K562 (cell line): ENCODE data around the gene TRMT2B. TPM values are rescaled to one million over a fixed set of nuclear protein-coding genes. Genes with fewer than 3 reads are reported as not detected.
A peak's percentile ranks its signal among the peaks of the same experiment; 100 is the strongest.

ENCODE experiments used
- ATAC-seq: fragments of 200-7000 bp; cut with Tn5 transposase; 3 replicates; pipeline ENCODE4 v1.9.1; 2020; ENCODE audit warnings: moderate library complexity
- BruUV-seq: library from RNA; stranded (reverse); fragments of 400-500 nt; replicated peaks from 2 replicates; lab custom pipeline; 2021; lab: Mats Ljungman, UMichigan
- CTCF ChIA-PET: fragments of 300-600 bp; formaldehyde crosslinking; extraction: SDS; loops from one replicate; lab custom pipeline; 2021; ENCODE audit warnings: low intra/inter-chr PET ratio; lab: Yijun Ruan, JAX
- POLR2A ChIA-PET: fragments of 300-600, 350-650 bp; sonication (Branson Sonifier 250); formaldehyde crosslinking; extraction: SDS; loops from one replicate; lab custom pipeline; 2021; ENCODE audit warnings: antibody characterized with exemption, inconsistent platforms; lab: Yijun Ruan, JAX
- DNase-seq, 4 experiments: peaks; one replicate each; pipeline versions ENCODE4 v3.0.0 to v3.0.0-alpha.2; 2011 to 2018; ENCODE audit warnings: low spot score in 3 of 4, mixed read lengths in 3 of 4; ENCODE audit errors: extremely low read depth in 1 of 4
- FAIRE-seq: peaks from 2 replicates; lab custom pipeline; 2011; peaks lifted over from hg19 to GRCh38; lab: Jason Lieb, UNC
- H2AFZ ChIP-seq: 2 replicates; pipeline ENCODE4 v1.6.0; 2011; ENCODE audit warnings: low read depth, low read length, control low read depth, inconsistent platforms
- H3K27ac ChIP-seq: fragments of 200-600 bp; 3 replicates; pipeline ENCODE4 v1.8.0; 2011; ENCODE audit warnings: low read depth, mild to moderate bottlenecking, control low read depth, inconsistent platforms, low read length, moderate library complexity, mixed read lengths; ENCODE audit errors: extremely low read depth
- H3K27me3 ChIP-seq, 2 experiments: fragments of 300-600 bp in 1 of 2; 2 replicates in 1 of 2; 3 replicates in 1 of 2; pipeline versions ENCODE4 v1.6.0 to v1.8.0; 2011; ENCODE audit warnings: inconsistent platforms in 2 of 2, low read length in 2 of 2, mild to moderate bottlenecking in 1 of 2, mixed read lengths in 1 of 2, moderate library complexity in 1 of 2; ENCODE audit not compliant: control insufficient read depth in 2 of 2, insufficient read depth in 2 of 2
- H3K36me3 ChIP-seq: fragments of 300-600 bp; 3 replicates; pipeline ENCODE4 v1.8.0; 2011; ENCODE audit warnings: mild to moderate bottlenecking, low read length, inconsistent platforms; ENCODE audit not compliant: control insufficient read depth, insufficient read depth
- H3K4me1 ChIP-seq, 2 experiments: fragments of 200-600 bp in 1 of 2; replicated peaks in 1 of 2; 2 replicates in 1 of 2; 3 replicates in 1 of 2; pipeline versions ENCODE4 v1.5.1 to v1.8.0; 2011; ENCODE audit warnings: inconsistent platforms in 2 of 2, low read length in 2 of 2, mild to moderate bottlenecking in 1 of 2, mixed read lengths in 1 of 2, moderate library complexity in 1 of 2; ENCODE audit not compliant: control insufficient read depth in 2 of 2, insufficient read depth in 2 of 2
- H3K4me2 ChIP-seq: 2 replicates; pipeline ENCODE4 v1.6.1; 2011; ENCODE audit warnings: low read length, control low read depth, inconsistent platforms, mixed read lengths; ENCODE audit not compliant: insufficient read depth
- H3K4me3 ChIP-seq: fragments of 200-600 bp; sonication (generic), shearing (Covaris generic); 2 replicates; pipeline ENCODE4 v1.5.1; 2016; ENCODE audit warnings: control low read depth, inconsistent platforms
- H3K79me2 ChIP-seq: fragments of 200-600 bp; 3 replicates; pipeline ENCODE4 v1.8.0; 2011; ENCODE audit warnings: low read length, inconsistent platforms; ENCODE audit not compliant: control insufficient read depth, insufficient read depth
- H3K9ac ChIP-seq, 2 experiments: 2 replicates each; pipeline versions ENCODE4 v1.6.0 to v1.6.1; 2011; ENCODE audit warnings: low read depth in 2 of 2, low read length in 2 of 2, control low read depth in 1 of 2, inconsistent platforms in 1 of 2, mild to moderate bottlenecking in 1 of 2, mixed read lengths in 1 of 2; ENCODE audit not compliant: insufficient read depth in 1 of 2
- H3K9me1 ChIP-seq: one replicate; pipeline ENCODE4 v1.6.0; 2011; ENCODE audit warnings: inconsistent platforms, mild to moderate bottlenecking, low read length, moderate library complexity; ENCODE audit not compliant: control insufficient read depth, insufficient read depth
- H3K9me3 ChIP-seq: replicated peaks from 2 replicates; pipeline ENCODE4 v1.5.1; 2011; ENCODE audit warnings: low read depth, low read length, inconsistent platforms; ENCODE audit not compliant: control insufficient read depth, insufficient read depth
- H4K20me1 ChIP-seq: replicated peaks from 2 replicates; pipeline ENCODE4 v1.6.1; 2011; ENCODE audit warnings: low read length, inconsistent platforms, mixed read lengths; ENCODE audit not compliant: control insufficient read depth, insufficient read depth
- AFF4 ChIP-seq: sonication (generic); formaldehyde crosslinking; IDR thresholded peaks from 2 replicates; pipeline ENCODE4 v1.8.0; 2023; ENCODE audit warnings: mild to moderate bottlenecking, missing genetic modification reagents
- CBFA2T3 ChIP-seq: fragments of 450-650 bp; IDR thresholded peaks from 2 replicates; pipeline ENCODE4 v1.6.1; 2017
- WGBS: fragments of 100-300 bp; shearing (Covaris generic); methylation state at CpG from one replicate; pipeline ENCODE4 v1.1.6; 2016; ENCODE audit warnings: low coverage, mixed read lengths; ENCODE audit not compliant: insufficient coverage; ENCODE audit errors: missing lambda C conversion rate; 5-methylcytosine and 5-hydroxymethylcytosine counted together
- in situ Hi-C: fragments of 300-500 bp; cut with MboI; formaldehyde crosslinking; loops from 4 replicates; pipeline ENCODE4 v1.15.0; 2018; ENCODE audit warnings: inconsistent platforms, mixed read lengths
- intact Hi-C: fragments of 100-400 bp; cut with micrococcal nuclease; formaldehyde crosslinking; loops from 2 replicates; pipeline ENCODE4 v1.14.2; 2022
- polyA plus RNA-seq, 8 experiments: library from polyadenylated mRNA; depleted of rRNA in 4 of 8; stranded (reverse) in 5 of 8; unstranded in 3 of 8; fragments of >200 nt; fragmentation: Nextera tagmentation in 2 of 8; fragmentation: Illumina TruSeq in 1 of 8; extraction: Ambion mirVana in 2 of 8; extraction: Trizol in 1 of 8; gene quantifications; 2 replicates each; pipeline versions ENCODE4 v1.2.1 to v1.2.3, GENCODE V29; 2011 to 2014; ENCODE audit warnings: inconsistent platforms in 1 of 8, missing spikeins in 1 of 8
- total RNA-seq, 7 experiments: library from RNA; depleted of rRNA in 6 of 7; stranded (reverse); fragments of >200 nt in 6 of 7; fragmentation: Illumina TruSeq in 2 of 7; extraction: Trizol in 2 of 7; gene quantifications; 2 replicates each; pipeline versions ENCODE4 v1.2.1 to v1.2.3, GENCODE V29; 2011 to 2021; ENCODE audit warnings: low replicate concordance in 1 of 7

Gene TRMT2B
- total and polyA plus RNA-seq, 9 of the 15 experiments (the other 6 are each of a cell fraction or from before 2014, with no cell fraction given): 3.9 to 23.4 (median 18.1) TPM

- 70% methylated on average over 1 of the region's 1 CpG for WGBS
- POLR2A ChIA-PET: no interaction called here
- FAIRE-seq: no peak
Measured at GRCh38 chrX:101029665-101030064, 22.2 kb downstream of the TRMT2B start.

More at GRCh38 chrX:101029665-101030064, 22.2 kb downstream of the TRMT2B start:
- Histone ChIP-seq H3K9ac (no peak overlapping the region), H3K9me1 (no peaks in the 10 kb centered on the region), H3K4me1 (peaks cover 0 to 2% of the 10 kb centered on the region in 2 experiments; a peak in 1 of 5 replicates), H3K27me3 (no peaks in the 10 kb centered on the region), H3K36me3 (peaks cover 12% of the 10 kb centered on the region; the same call in 2 of the 3 replicates), H3K27ac (no peak overlapping the region), H3K4me3 (no peak overlapping the region), H4K20me1 (no peaks in the 10 kb centered on the region), H3K4me2 (no peak overlapping the region), H3K9me3 (no peaks in the 10 kb centered on the region), H3K79me2 (no peaks in the 10 kb centered on the region), H2AFZ (no peak overlapping the region)
- DNase-seq: peak in 1 of 4 experiments; percentile 6
- intact Hi-C loops: no loop called here
- no peak for ATAC-seq
- CTCF ChIA-PET: no interaction called here
- BruUV-seq: no TSS peak
- TF ChIP-seq AFF4 (CRISPR knock-in tag): no peak
- TF ChIP-seq CBFA2T3: peak; percentile 38
- in situ Hi-C loops: no loop called here
